MV-4-11 (cell line): ENCODE data around the gene UBR4.

Experiments used
- DNase-seq: peaks from one replicate; lab custom pipeline; 2025; lab: John Stamatoyannopoulos, UW

The UBR4 gene

DNA sequence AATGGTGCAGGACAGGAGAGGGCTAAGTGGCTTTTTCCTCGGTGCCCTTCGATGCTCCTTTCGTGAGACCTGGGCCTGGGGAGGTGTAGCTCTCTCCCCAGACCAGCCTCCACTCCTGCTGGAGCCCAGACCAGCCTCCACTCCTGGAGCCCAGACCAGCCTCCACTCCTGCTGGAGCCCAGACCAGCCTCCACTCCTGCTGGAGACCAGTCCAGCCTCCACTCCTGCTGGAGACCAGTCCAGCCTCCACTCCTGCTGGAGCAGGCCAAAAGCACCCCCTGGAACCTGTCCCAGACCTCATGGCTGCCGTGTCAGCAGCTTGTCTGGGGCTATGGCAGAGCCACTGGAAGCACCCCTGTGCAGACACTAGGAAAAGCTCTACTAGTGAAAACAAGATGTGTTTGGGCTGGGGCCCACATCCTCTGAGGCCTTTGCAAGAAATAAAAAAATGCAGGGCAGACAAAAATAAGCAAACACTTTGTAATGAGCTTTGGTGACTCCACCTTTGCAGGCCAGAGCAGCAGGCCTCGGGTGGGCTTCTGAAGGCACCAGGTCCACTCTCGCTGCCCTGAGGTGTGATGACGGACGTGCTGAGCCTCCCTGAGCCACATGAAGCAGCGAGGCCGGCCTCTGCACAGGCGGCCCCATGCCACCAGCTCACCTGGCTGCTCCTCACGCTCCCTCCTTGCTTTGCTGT is 137.6 kb downstream of the UBR4 start:
- DNase-seq, result no peak

DNA sequence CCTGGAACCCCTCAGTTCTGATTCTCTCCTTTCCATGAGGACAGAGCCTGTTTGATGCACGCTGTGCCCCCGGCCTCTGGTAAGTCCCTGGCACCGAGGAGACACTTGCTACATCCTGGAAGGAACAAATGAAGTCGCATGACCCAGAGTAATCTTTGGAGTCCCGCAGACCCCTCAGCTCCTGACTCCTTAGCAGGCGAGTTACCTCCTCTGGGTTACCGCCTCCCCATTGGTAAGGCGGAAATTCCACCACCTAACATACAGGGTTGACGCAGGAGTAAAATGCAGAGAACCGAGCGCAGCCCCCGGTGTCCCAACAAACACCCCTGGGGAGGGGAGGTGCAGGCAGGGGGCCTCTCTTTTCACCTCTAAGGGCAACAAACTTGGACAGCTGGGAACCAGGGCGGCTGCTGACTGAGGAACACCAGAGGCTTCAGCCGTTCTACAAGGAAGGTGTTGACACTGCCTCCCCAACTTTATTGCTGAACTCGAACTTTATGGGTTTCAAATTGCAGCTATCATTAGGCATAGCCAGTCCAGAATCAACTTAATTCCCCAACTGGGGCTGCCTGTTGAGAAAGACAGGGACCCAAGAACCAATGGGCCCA is 138.3 kb downstream of the UBR4 start:
- no peak for DNase-seq

DNA sequence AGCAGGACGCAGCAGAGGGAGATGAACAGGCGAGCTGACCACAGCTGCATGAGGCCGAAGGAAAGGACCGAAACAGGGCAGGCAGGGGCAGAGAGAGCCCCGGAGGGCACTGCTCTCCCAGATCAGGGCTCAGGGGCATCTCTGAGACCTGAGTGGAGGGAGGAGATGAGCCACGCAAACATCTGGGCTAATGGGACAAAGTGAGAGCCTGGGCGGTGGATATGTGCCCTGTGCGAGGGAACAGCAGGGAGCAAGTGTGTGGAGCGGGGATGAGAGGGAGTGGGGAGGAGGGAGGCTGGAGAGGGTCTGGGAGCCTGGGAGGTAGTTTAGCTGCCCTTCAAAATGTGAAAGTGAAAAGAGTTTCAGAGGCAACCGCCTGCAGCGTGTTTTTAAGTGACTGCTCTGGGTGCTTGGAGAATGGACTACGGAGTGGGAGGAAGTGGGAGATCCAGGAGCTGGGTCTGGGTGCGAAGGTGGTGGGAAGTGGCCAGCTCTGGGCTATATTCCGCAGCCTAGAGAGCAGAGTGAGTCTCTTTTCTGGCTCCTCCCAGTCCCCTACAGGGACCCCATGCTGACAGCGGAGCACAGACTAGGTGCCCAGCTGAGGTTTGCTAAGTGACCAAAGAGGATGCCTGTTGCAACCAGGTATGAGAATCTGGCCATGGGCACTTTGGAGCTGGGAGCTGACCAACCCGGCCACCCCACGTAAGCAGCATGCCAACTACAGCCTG is 139.0 kb downstream of the UBR4 start:
- DNase-seq, result no peak

DNA sequence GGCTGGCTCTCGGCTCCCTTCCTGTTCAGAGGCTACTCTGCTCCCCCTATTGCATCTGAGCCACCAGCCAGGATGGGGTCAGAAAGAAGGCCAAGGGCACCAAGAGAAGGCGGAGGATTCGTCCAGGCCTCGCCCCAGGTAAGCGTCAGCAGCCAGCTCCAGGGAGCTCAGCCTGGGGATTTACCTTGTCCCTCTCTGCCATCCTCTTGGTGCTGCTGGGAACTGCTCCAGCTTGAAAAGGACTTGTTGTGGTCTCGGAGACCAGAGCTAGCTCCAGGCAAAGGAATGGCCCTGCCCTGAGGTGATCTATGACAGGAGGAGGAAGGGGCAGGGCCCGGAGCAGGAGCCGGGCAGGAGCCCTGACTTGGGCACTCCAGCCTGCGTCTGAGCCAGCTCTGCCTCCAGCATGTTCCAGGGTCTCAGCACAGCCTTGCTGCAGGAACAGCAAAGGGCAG is 139.8 kb downstream of the UBR4 start:
- DNase-seq, result no peak

DNA sequence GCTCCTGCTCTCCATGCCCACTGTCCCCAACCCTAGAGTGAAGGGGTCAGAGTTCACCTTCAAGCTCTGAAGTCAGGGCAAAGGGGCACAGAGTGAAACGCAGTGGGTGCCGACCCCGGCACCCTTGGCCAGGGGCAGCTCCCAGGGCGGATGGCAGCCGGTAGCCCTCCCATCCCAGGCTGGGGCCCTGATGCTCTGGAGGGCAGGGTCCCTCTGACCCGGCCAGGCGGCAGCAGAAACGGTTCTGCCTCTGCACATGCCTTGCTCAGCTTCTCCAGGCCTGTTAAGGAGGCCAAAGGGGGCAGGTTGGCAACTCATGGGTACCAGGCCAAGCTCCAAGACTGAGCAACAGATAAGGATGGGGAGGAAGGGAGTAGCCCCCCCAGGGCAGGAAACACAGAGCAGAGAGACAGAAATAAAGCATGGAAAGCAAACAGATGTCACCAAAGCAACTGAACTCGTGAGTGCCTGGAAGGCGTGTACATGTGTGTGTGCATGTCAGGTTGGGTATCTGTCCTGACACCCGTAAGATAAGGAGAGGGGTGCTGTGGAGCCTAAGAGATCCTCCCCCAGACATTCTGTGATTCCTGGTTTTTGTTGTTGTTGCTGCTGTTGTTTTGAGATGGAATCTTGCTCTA is 141.3 kb downstream of the UBR4 start:
- no peak for DNase-seq

DNA sequence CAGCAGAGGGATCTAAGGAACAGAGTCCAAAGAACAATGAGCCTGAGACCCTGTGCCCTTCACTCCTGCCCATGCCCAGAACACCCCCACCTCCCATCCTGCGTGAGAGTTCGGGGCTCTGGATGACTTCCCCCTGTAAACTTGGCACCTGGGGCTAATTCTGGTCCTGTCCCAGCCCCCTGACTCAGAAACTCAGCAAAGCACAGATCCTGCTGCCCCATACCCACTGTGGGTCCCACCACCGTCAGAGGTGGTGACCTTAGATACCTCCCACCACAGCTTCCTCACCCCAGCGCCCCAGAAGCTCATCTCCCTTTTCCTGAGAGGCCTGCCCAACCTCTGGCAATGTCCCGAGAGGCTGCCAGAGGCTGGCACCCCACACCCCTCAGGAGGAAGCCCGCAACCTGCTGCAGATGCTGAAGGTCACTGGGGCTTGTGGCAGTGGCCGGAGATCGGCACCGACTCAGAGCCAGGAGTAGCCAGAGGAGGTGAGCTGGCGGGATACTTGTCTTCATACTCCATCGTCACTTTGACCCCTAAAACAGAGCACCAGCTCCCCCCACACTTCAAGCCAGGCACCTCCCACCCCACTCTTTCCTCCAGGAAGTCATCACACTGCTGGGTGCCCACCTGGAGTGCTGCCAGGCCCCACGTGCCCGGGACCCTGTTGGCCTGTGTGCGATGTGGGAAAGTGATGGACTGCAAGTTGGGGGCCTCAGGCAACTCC is 142.0 kb downstream of the UBR4 start:
- no peak for DNase-seq

DNA sequence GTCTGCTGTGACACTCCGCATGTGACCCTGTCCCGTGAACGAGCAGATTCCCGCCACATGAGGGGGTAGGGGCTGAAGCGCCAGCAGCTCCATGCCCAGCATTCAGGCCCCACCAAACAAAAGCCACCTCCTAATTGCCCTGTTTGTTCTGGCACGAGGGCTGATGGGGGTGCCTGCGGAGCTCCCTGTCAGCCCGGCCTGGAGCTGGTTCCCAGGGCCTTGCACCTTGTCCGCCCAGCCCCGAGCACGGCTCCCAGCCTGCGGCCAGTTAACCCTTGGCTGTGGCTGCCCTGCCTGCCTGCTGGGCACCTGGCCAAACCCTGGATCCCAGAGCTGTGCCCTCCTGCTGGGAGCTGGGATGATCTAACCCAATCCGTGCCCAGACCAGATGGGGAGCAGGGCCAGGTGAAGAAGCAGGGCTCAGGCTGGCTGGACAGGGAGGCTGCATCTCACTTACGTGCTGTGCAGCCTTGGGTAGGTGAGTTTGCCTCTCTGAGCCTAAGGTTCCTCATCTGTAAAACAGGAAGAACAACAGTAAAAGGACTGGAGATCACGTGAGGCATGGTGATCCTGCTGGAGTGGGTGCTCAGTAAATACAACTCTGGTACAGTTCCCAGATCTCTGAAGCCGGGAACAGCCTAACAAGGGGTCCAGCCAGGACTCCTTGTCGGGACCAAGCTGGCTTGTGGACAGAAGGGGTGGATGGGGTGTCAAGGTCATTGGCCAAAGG is 142.7 kb downstream of the UBR4 start:
- no peak for DNase-seq

DNA sequence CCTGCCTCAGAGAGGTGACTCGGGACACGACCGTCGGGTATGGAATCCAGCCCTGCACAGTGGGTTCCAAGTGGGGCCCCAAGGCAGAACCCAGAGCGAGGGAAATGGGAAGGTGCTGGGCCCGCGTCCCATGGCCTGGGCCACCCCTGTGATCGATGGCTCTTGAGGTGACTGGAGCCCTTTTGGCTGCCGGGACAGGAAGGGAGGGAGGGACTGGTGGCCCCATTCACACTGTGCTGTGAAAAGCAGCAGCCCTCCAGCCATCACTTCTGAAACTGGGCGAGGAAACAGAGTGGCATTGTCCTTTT is 143.2 kb downstream of the UBR4 start:
- no peak for DNase-seq

DNA sequence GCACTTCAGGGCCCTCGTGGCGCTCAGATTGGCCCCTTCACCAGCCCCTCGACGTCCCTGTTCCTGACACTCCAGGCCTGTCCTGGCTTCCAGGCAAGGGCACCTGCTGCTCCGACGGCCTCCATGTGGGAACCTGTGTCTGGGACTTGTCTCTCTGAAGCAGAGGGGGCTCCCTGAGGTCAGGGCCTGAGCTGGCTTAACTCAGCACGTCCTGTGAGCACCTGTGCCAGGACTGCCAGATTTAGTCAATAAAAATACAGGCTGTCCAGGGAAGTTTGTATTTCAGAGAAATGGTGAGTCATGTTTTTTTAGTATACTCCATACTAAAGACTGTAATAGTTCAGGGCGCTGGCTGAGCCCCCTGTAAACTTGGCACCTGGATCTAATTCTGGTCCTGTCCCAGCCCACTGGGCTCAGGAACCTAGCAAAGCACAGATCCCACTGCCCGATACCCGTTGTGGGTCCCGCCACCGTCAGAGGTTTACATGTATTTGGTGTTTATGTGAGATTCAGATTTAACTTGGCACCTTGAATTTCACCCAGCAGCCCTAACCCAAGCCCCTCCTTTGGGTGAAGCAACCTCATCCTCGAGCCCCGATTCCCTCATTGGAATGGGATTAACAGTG is 143.7 kb downstream of the UBR4 start:
- no peak for DNase-seq

DNA sequence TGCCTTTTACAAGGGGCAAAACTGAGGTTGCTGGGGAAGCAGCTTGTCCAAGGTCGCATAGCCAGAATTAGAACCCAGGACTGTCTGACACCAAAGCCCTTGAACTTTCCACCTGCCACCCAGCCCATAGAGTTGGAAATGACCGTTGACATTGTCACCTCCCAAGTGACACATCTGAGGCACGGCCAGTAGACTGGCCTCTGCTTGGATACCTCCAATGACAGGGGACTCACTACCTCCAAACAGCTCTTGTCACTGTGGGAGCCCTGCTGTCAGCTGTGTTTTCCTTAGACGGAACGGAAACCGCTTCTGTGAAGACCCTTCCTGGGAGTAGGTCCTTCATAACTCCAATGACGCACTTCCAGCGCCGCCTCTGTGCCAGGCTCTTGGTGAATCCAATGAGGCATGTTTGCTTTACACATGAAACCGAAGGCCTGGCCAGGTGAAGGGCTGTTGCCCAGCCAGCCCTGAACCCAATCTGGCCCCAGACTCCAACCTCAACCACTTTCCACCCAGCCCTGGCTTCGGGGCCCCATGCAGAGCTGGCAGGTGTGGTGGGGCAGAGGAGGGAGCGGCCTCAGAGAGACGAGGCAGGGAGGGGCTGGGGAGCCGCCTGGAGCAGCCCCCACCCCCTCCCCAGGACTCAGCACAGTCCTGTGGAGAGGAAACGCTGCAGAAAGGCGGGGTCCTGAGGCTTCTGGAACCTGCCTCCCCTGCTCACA is 144.4 kb downstream of the UBR4 start:
- DNase-seq, result no peak

DNA sequence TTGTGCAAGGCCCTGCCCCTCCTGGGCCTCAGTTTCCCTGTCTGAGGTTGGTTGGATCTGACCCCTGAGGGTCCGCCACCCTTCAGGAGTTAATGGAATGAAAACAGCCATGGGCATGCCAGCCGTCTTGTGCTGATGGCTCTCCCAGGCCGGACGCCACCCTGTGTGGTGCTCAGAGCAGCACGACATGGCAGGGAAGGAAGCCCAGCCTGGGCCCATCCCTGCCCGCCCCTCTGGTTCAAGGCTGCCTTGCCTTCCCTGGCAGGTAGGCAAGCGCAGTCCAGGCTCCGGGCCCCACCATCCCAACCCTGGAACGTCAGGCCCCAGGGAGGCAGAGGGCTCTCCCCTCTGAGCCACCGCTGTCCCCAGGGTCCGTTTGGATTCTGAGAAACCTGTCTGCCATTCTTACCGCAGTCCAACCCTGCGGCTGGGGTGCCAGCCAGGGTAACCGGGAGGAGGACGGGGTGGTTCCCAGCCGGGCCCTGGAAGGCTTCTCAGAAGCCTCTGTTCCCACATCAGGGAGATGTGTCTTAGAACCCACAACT is 145.1 kb downstream of the UBR4 start:
- DNase-seq, result no peak

DNA sequence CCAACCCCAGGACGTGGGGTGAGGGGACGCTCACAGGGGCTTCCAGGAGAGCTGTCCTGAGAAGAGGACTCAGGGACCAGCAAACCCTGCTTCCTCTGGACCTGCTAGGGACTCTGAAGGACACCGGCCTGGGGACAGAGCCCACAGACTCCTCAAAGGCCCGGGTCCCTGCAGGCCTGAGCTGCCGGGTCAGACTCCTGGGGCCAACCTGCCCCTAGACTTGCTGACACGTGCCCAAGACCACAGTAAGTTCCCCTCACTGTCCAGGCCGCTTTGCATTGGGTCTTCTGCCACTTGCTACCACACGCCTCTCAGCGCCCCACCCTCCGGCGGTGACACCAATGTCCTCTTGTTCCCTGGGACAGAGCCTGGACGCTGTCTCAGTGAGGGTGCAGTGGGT is 146.9 kb downstream of the UBR4 start:
- DNase-seq, result no peak

DNA sequence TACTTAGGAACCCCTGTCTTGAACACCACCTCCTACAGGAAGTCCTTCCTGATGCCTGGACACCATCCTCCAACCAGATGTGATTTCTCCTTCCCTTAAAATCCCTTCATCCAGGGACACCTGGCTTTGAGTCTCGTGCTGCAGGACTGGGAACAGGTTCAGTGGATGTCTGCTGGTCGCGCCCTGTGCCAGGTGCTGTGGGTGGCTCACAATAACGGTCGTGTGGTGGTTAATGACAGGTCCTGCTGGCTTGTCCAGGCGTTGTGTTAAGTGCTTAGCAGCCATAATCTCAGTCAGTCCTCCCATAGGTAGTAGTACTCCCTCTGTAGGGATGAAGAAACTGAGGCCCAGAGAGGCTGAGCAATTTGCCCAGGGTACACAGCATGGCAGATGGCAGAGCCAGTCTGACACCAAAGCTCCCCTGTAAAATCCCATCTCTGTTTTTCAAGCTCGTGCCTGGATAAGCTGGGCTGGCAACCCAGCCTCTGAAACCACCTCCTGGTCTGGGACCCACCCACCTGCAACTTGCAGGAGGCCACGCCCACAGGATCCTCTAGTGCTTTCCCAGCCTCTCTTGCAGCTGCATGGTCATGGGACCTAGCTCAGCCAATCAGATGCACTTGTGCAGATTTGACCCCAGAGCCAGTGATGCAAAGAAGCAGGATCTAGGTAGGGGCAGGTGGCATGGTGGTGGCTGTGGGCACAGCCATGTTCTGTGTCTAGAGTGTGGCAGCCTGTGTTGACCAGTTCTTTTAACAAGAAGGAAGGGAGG is 147.6 kb downstream of the UBR4 start:
- no peak for DNase-seq

DNA sequence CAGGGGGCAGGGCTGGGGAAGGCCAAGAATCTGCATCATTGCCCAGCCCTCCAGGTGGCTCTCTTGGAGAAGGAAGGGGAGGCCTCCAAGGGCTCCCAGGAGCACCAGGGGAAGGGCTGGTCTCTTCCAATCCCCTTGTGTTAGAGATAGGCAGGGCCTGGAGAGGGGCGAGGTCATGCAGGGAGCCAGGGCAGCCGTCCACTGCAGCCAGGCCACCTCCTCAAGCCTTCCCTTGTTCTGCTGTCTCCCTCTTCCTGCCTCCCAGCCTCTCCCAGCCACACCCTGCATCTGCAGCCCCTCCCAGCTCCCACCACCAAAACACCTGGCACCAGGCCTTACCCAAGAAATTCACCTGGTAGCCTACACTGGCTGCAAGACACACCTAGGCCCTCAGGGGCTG is 148.3 kb downstream of the UBR4 start:
- DNase-seq, result no peak

DNA sequence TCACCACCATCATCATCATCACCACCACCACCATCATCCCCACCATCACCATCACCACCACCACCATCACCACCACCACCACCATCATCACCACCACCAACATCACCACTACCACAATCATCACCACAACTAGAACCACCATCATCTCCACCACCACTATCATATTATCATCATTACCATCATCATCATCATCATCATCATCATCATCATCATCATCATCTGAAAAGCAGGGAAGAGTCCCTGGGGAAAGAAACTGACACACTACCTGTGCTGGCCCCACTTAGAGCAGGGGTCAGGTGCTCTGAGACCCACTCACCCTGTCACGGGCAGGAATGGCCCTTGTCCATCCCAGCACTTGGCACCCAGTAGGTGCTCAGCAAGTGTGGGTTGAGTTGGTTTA is 148.7 kb downstream of the UBR4 start:
- DNase-seq, result no peak

DNA sequence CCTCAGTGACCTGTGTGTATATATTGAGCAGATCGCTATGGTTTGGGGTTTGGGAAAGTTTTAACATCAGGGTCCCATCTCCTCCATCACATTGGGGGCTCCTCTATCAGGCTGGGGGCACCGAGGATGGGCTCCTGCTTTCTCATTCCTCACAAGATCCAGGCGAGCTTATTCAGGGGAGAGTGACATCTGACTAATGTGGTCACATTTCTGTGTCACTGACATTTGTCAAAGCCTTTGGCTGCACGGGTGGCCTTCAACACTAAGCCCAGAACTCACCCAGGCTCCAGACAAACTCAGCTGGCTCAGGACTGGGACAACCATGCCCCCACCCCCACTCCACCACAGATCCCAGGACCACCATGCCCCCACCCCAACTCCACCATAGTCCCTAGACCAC is 150.3 kb downstream of the UBR4 start:
- no peak for DNase-seq

DNA sequence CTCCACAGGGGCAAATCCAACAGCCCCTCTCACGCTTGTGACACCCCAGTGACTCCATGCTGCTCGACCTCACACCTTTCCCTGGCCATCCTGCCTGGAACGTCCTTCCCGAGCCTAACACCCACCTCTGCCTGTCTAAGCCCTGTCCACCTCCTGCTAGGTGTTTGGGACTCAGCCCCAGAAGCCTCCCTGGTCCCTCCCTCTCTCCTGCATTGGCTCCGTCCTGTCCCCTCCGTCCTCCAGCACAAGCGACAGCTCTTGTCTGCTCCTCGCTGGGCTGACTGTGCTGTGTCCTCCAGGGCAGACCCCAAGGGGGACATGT is 151.6 kb downstream of the UBR4 start:
- DNase-seq, result no peak

DNA sequence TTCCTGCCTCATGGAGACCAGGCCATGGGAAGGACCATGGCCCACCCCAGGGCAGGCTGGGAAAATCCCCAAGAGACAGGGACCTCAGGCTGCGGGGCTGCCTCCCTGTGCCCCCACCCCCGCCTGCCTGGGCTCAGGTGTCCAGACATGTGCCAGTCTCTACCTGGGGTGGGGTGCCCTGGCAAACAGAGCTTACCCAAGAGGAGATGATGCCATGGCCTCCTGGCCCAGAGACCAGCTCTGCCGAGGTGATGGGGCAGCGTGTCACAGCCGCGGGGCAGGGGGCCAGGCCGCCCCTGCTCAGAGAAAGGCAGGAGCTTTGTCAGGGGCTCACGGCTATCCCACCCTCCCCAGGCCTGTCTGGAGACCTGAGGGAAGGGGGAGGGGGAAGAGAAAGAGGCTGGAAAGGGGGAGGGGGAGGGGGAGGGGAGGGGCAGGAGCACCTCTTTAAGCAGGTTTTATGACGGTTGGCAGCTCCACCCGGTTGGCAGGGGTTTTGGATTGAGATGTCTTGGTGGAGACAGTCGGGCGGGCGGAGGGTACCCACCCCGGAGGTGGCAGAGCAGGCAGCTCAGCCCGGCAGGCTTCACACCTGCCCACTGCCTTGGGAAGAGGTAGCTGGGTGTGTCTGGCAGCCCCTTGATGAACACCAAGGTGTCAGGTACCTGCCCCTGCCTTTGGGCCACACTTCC is 152.1 kb downstream of the UBR4 start:
- DNase-seq, result no peak

DNA sequence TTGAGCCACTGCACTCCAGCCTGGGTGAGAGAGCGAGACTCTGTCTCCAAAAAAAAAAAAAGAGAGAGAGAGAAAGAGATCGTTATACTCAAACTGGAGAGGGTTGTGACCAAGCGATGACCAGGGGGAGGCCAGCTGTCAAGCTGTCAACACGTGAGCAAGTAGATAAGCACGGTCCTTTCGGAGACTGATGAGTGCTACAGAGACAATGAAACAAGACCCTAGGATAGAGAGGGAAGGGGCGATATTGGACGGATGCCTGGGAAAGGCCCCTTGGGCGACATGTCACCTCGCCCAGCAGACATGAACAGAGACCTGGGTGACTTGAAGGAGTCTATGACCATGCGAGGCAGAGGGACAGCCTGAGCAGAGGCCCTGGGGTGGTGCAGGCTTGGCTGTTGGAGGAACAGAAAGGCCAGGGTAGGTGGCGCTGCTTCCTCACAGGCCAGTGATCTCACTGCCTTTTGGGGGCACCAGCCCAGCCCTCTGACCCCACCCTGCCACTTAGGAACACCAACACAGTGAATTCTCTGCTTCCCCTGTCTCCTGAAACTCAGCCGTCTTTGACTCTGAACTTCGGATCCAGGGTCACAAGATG is 152.8 kb downstream of the UBR4 start:
- no peak for DNase-seq
